ENCODE measurements around the gene CCNJL. TPM values are rescaled to one million over a fixed set of nuclear protein-coding genes. Genes with fewer than 3 reads are reported as not detected.

The CCNJL gene
- total RNA-seq, 1 experiment from 2014 or later, result 33.9 TPM

DNA sequence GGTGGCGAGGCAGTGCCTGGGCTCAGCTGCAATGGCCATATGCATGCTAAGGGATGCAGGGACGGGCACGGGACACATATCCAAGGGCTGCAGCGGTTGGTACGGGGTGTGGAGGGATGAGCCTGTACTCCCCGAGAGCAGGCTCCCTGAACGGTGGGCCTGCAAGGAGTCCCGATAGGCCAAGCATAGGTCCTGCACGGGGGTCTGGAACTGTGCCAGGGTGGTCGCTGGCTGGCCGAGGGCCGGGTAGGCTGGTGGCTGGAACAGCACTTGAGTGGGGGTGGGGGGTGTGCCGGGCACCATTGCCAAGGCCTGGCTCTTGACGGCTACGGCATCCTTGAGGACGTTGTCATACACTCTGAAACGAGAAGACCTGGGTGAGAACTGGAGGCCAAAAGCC, 58.9 kb downstream of the CCNJL start:
- TF ChIP-seq, protein P1, sequence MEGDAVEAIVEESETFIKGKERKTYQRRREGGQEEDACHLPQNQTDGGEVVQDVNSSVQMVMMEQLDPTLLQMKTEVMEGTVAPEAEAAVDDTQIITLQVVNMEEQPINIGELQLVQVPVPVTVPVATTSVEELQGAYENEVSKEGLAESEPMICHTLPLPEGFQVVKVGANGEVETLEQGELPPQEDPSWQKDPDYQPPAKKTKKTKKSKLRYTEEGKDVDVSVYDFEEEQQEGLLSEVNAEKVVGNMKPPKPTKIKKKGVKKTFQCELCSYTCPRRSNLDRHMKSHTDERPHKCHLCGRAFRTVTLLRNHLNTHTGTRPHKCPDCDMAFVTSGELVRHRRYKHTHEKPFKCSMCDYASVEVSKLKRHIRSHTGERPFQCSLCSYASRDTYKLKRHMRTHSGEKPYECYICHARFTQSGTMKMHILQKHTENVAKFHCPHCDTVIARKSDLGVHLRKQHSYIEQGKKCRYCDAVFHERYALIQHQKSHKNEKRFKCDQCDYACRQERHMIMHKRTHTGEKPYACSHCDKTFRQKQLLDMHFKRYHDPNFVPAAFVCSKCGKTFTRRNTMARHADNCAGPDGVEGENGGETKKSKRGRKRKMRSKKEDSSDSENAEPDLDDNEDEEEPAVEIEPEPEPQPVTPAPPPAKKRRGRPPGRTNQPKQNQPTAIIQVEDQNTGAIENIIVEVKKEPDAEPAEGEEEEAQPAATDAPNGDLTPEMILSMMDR (conservative IDR thresholded peaks at IDR 0.05), result no peak
- TF ChIP-seq EZH2 (IDR thresholded peaks at IDR 0.05; ENCODE audit: low read depth), result no peak
- no peak overlapping the region for H3K4me2 ChIP-seq
- H2AFZ ChIP-seq, result no peak overlapping the region
- H3K4me1 ChIP-seq (replicated peaks; ENCODE audit: insufficient read depth), result no peaks in the 10 kb centered on the region
- H3K27ac ChIP-seq, result no peak overlapping the region
- ChIA-PET POLR2A (ENCODE audit: unreplicated experiment) (interaction anchor here (0.6 kb wide), 1 partner anchor 565 kb away, joined by 3 read pairs; no protein-coding TSS in a partner anchor), CTCF (no interaction called here)
- H4K20me1 ChIP-seq (ENCODE audit: insufficient read depth), result no peaks in the 10 kb centered on the region
- intact Hi-C loops (cut with micrococcal nuclease; ENCODE audit: unreplicated experiment), result no loop called here
- no peaks in the 10 kb centered on the region for H3K9me3 ChIP-seq (ENCODE audit: insufficient read depth, low read depth)
- H3F3A ChIP-seq (ENCODE audit: insufficient read depth, low read depth), result no peaks in the 10 kb centered on the region
- no peaks in the 10 kb centered on the region for H3K9me2 ChIP-seq (ENCODE audit: insufficient read depth)
- H3K79me2 ChIP-seq (ENCODE audit: low read depth), result no peaks in the 10 kb centered on the region
- BruUV-seq (replicated peaks), result no TSS peak
- H3K4me3 ChIP-seq, result no peak overlapping the region
- DNase-seq, result no peak
- no peaks in the 10 kb centered on the region for H3K36me3 ChIP-seq (ENCODE audit: low read depth)
- no peaks in the 10 kb centered on the region for H3K27me3 ChIP-seq (ENCODE audit: insufficient read depth, low read depth)

DNA sequence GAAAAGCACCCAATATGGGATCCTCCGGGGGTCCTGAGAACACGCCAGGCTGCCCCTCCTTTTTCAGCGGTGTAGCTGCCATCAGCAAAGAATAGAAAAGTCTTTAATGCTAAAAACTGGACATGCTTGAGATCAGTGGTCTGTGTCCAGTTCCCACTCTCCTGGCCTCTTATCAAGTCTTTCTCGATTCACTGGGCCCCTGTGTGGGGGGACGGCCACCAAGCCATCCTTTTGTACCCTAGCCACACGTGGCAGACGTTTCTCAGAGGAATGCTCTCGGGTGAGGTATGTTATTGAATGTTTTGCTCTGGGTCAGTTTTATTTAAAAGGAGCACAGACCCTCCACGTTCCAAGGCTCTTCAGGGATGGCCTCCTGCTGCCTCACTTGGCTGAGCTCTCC, 59.4 kb downstream of the CCNJL start:
- Histone ChIP-seq H2AFZ (no peak overlapping the region), H4K20me1 (ENCODE audit: insufficient read depth) (no peaks in the 10 kb centered on the region), H3K27me3 (ENCODE audit: insufficient read depth, low read depth) (no peaks in the 10 kb centered on the region), H3K4me3 (no peak overlapping the region), H3K4me2 (no peak overlapping the region), H3K9me3 (ENCODE audit: insufficient read depth, low read depth) (no peaks in the 10 kb centered on the region), H3K4me1 (replicated peaks; ENCODE audit: insufficient read depth) (no peaks in the 10 kb centered on the region), H3F3A (ENCODE audit: insufficient read depth, low read depth) (no peaks in the 10 kb centered on the region), H3K27ac (no peak overlapping the region), H3K79me2 (ENCODE audit: low read depth) (no peaks in the 10 kb centered on the region), H3K9me2 (ENCODE audit: insufficient read depth) (no peaks in the 10 kb centered on the region), H3K36me3 (ENCODE audit: low read depth) (no peaks in the 10 kb centered on the region)
- POLR2A ChIA-PET (ENCODE audit: unreplicated experiment), result no interaction called here
- no TSS peak for BruUV-seq (replicated peaks)
- TF ChIP-seq, protein P1 (conservative IDR thresholded peaks at IDR 0.05), result no peak
- no peak for TF ChIP-seq EZH2 (IDR thresholded peaks at IDR 0.05; ENCODE audit: low read depth)
- CTCF ChIA-PET, result no interaction called here
- intact Hi-C loops (cut with micrococcal nuclease; ENCODE audit: unreplicated experiment), result no loop called here
- no peak for DNase-seq

DNA sequence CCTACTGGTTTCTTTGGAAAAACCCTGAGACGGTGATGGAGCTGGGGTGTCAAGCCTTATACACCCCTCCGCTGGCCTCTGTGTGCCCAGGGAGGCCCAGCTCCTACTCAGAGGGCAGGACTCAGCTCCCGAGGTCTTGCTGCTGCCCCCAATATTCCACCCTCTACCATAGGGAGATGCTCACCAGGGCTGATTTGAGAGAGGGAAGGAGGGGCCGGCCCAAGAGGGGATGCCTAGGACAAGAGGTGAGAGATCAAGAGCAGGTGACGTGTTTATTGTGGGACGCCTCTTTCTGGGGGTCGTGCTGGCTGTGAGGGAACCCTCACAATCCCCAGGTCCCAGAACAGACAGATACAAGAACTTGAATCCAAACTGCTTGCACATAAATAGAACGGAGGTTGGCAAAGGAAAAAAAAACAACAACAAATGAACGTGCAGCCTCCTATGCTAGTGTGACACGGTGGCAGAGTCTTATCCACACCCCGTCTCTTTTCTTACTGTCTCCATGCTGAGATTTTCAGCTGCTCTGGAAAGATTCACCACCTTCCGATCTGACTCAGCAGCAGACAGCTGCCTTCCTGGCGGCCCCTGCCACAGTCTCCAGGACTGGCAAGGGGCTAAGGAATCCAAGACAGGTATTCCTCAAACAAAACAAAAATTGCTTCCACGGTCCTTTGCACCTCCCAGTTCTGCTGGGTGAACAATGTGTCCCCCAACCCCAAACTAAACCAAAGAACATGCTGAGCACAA, 60.8 kb downstream of the CCNJL start:
- CTCF ChIA-PET, result no interaction called here

More for the DNA sequence above, 60.8 kb downstream of the CCNJL start:
- Histone ChIP-seq H3K36me3 (ENCODE audit: low read depth) (no peaks in the 10 kb centered on the region), H3F3A (ENCODE audit: insufficient read depth, low read depth) (no peaks in the 10 kb centered on the region), H3K4me3 (no peak overlapping the region), H3K27ac (no peak overlapping the region), H3K27me3 (ENCODE audit: insufficient read depth, low read depth) (no peaks in the 10 kb centered on the region), H3K9me2 (ENCODE audit: insufficient read depth) (no peaks in the 10 kb centered on the region), H3K79me2 (ENCODE audit: low read depth) (no peaks in the 10 kb centered on the region), H3K4me1 (replicated peaks; ENCODE audit: insufficient read depth) (no peaks in the 10 kb centered on the region), H2AFZ (no peak overlapping the region), H3K4me2 (no peak overlapping the region), H3K9me3 (ENCODE audit: insufficient read depth, low read depth) (no peaks in the 10 kb centered on the region), H4K20me1 (ENCODE audit: insufficient read depth) (no peaks in the 10 kb centered on the region)
- no TSS peak for BruUV-seq (replicated peaks)
- TF ChIP-seq EZH2 (IDR thresholded peaks at IDR 0.05; ENCODE audit: low read depth), result no peak
- TF ChIP-seq, protein P1 (conservative IDR thresholded peaks at IDR 0.05), result no peak
- POLR2A ChIA-PET (ENCODE audit: unreplicated experiment), result no interaction called here
- no peak for DNase-seq
- intact Hi-C loops (cut with micrococcal nuclease; ENCODE audit: unreplicated experiment), result no loop called here

Data from PC-9 (cell line).